ENCODE measurements around the gene ANKRD11. TPM values are rescaled to one million over a fixed set of nuclear protein-coding genes. Genes with fewer than 3 reads are reported as not detected.

Gene ANKRD11
- total RNA-seq, 1 donor from 2014 or later: 165 TPM

GRCh38 chr16:89312598-89313299 is 177.6 kb downstream of the ANKRD11 start:
- Mint-ChIP-seq H3K36me3 (ENCODE audit: low read depth, unreplicated experiment) (peaks cover 43% of the 10 kb centered on the region), H3K27ac (ENCODE audit: unreplicated experiment) (no peak overlapping the region), H3K4me3 (ENCODE audit: unreplicated experiment) (no peak overlapping the region), H3K9me3 (ENCODE audit: unreplicated experiment) (no peaks in the 10 kb centered on the region), H3K27me3 (ENCODE audit: unreplicated experiment) (peaks cover 44% of the 10 kb centered on the region), H3K4me1 (ENCODE audit: unreplicated experiment) (peaks cover 58% of the 10 kb centered on the region)
- DNase-seq (ENCODE audit: low spot score): no peak
- no peak for TF ChIP-seq CTCF (IDR thresholded peaks at IDR 0.05; ENCODE audit: unreplicated experiment)

DNA sequence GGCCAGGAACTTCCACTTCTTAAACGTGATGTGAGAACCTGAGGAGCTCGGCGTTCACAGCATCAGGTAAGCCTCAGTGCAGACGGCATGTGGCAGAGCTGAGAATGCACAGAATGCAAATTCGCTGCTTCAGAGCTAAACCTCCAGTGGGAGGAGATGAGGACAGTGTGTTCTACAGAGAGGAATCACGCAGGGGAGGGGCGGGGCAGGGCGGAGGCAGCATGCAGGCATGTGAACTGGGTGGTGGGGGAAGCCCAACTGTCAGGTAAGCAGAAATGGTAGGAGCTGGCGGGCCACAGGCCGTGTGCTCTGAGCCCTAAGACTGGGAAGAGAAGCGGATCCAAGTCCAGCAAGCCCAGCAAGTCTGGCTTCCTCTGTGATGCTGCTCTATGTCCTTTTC is 178.2 kb downstream of the ANKRD11 start:
- Mint-ChIP-seq H3K27ac (ENCODE audit: unreplicated experiment) (no peak overlapping the region), H3K27me3 (ENCODE audit: unreplicated experiment) (peaks cover 48% of the 10 kb centered on the region), H3K9me3 (ENCODE audit: unreplicated experiment) (no peaks in the 10 kb centered on the region), H3K4me3 (ENCODE audit: unreplicated experiment) (peak overlapping the region; percentile 47), H3K36me3 (ENCODE audit: low read depth, unreplicated experiment) (peaks cover 44% of the 10 kb centered on the region), H3K4me1 (ENCODE audit: unreplicated experiment) (peaks cover 54% of the 10 kb centered on the region)
- TF ChIP-seq CTCF (IDR thresholded peaks at IDR 0.05; ENCODE audit: unreplicated experiment): no peak
- no peak for DNase-seq (ENCODE audit: low spot score)

- Mint-ChIP-seq H3K4me1 (ENCODE audit: unreplicated experiment) (peaks cover 51% of the 10 kb centered on the region), H3K36me3 (ENCODE audit: low read depth, unreplicated experiment) (peaks cover 43% of the 10 kb centered on the region), H3K27ac (ENCODE audit: unreplicated experiment) (peak overlapping the region; percentile 18), H3K4me3 (ENCODE audit: unreplicated experiment) (no peak overlapping the region), H3K27me3 (ENCODE audit: unreplicated experiment) (peaks cover 45% of the 10 kb centered on the region), H3K9me3 (ENCODE audit: unreplicated experiment) (no peaks in the 10 kb centered on the region)
- DNase-seq (ENCODE audit: low spot score): no peak
- TF ChIP-seq CTCF (IDR thresholded peaks at IDR 0.05; ENCODE audit: unreplicated experiment): no peak
These were observed 178.7 kb downstream of the ANKRD11 start for GRCh38 chr16:89311636-89312035.

DNA sequence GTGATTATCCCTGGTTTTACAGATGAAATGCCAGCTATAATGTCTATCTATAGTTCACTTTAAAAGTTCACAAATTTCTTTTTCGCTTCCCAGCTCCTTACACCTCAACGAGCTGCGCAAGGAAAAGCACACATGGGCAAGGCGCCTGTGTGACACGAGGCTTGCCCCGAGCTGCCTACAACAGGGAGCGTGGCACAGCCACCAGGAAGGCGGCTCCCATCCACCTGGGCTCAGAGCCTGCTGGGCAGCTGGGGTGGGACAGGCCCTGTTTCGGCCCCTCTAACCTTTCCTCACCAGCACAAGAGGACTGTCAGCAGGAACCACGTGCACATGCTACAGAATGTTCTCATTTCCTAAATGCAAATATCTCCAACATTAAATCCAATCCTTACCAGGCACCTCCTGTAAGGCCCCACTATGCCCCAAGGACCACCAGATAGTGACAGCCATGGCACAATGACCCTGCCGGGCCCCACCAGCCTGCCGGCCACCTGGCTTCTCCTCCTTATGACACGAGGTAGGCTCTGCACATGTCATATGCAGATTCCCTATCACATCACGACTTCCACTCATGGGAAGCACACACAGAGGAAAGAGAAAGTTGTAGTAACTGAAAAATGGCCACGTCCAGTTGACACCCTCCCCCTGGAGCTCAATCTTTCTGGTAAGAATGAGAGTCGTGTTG is 180.8 kb downstream of the ANKRD11 start:
- no peak for DNase-seq (ENCODE audit: low spot score)
- TF ChIP-seq CTCF (IDR thresholded peaks at IDR 0.05; ENCODE audit: unreplicated experiment): no peak
- Mint-ChIP-seq H3K4me1 (ENCODE audit: unreplicated experiment) (peaks cover 31% of the 10 kb centered on the region), H3K4me3 (ENCODE audit: unreplicated experiment) (no peak overlapping the region), H3K9me3 (ENCODE audit: unreplicated experiment) (no peaks in the 10 kb centered on the region), H3K27me3 (ENCODE audit: unreplicated experiment) (peaks cover 27% of the 10 kb centered on the region), H3K27ac (ENCODE audit: unreplicated experiment) (no peak overlapping the region), H3K36me3 (ENCODE audit: low read depth, unreplicated experiment) (peaks cover 27% of the 10 kb centered on the region)
